GM12878 (cell line): Measurements from ENCODE around the gene EIF1AD. TPM values are rescaled to one million over a fixed set of nuclear protein-coding genes. Genes with fewer than 3 reads are reported as not detected.

ENCODE experiments used
- ATAC-seq: fragments of 200-7000 bp; cut with Tn5 transposase; 3 replicates; pipeline ENCODE4 v1.9.1; 2020; ENCODE audit warnings: mild to moderate bottlenecking, moderate library complexity
- BruUV-seq: library from RNA; stranded (reverse); fragments of 400-500 nt; replicated peaks from 2 replicates; lab custom pipeline; 2021; lab: Mats Ljungman, UMichigan
- CTCF ChIA-PET: fragments of 300-600 bp; sonication (Branson Sonifier 250); formaldehyde crosslinking; extraction: SDS; loops from one replicate; lab custom pipeline; 2021; ENCODE audit warnings: inconsistent platforms; lab: Yijun Ruan, JAX
- POLR2A ChIA-PET: fragments of 350-600 bp; formaldehyde crosslinking; extraction: SDS; loops from one replicate; lab custom pipeline; 2021; ENCODE audit warnings: inconsistent platforms; lab: Charles Lee
- RAD21 ChIA-PET: fragments of 300-600 bp; sonication (Branson Sonifier 250); formaldehyde crosslinking; loops from one replicate; lab custom pipeline; 2023; ENCODE audit warnings: antibody characterized with exemption; ENCODE audit not compliant: unreplicated experiment; lab: Charles Lee
- SMC1A ChIA-PET: fragments of 300-600 bp; sonication (Branson Sonifier 250); formaldehyde crosslinking; loops from one replicate; lab custom pipeline; 2023; ENCODE audit not compliant: unreplicated experiment, uncharacterized antibody; lab: Charles Lee
- DNase-seq: peaks from one replicate; pipeline ENCODE4 v3.0.0-alpha.2; 2011; ENCODE audit warnings: low read depth, low spot score
- FAIRE-seq: peaks from 3 replicates; lab custom pipeline; 2011; peaks lifted over from hg19 to GRCh38; lab: Jason Lieb, UNC
- H2AFZ ChIP-seq: 2 replicates; pipeline ENCODE4 v1.6.0; 2011; ENCODE audit warnings: low read depth, low read length, control low read depth; ENCODE audit not compliant: control insufficient read depth
- H3K27ac ChIP-seq: 2 replicates; pipeline ENCODE4 v1.5.1; 2011; ENCODE audit warnings: control low read depth; ENCODE audit not compliant: control insufficient read depth, insufficient read depth
- H3K27me3 ChIP-seq, 2 experiments: replicated peaks in 1 of 2; 2 replicates each; pipeline versions ENCODE4 v1.6.0 to v1.6.1; 2011; ENCODE audit warnings: low read length in 1 of 2; ENCODE audit not compliant: control insufficient read depth in 2 of 2, insufficient read depth in 2 of 2
- H3K36me3 ChIP-seq, 2 experiments: 2 replicates each; pipeline ENCODE4 v1.5.1; 2011; ENCODE audit warnings: low read length in 1 of 2; ENCODE audit not compliant: control insufficient read depth in 2 of 2, insufficient read depth in 2 of 2
- H3K4me1 ChIP-seq: 2 replicates; pipeline ENCODE4 v1.6.1; 2011; ENCODE audit warnings: mild to moderate bottlenecking, low read length, moderate library complexity, mixed read lengths; ENCODE audit not compliant: control insufficient read depth, insufficient read depth
- H3K4me2 ChIP-seq: 2 replicates; pipeline ENCODE4 v1.6.0; 2011; ENCODE audit warnings: control low read depth; ENCODE audit not compliant: control insufficient read depth, insufficient read depth
- H3K4me3 ChIP-seq: fragments of 200-600 bp; sonication (generic); 2 replicates; pipeline ENCODE4 v1.5.1; 2016
- H3K79me2 ChIP-seq: 2 replicates; pipeline ENCODE4 v1.6.0; 2011; ENCODE audit warnings: low read length; ENCODE audit not compliant: control insufficient read depth, insufficient read depth
- H3K9ac ChIP-seq: 2 replicates; pipeline ENCODE4 v1.8.0; 2011; ENCODE audit warnings: low read length, control low read depth, mixed read lengths; ENCODE audit not compliant: control insufficient read depth, insufficient read depth
- H3K9me3 ChIP-seq: replicated peaks from 3 replicates; pipeline ENCODE4 v1.5.1; 2011; ENCODE audit warnings: mild to moderate bottlenecking, low read length; ENCODE audit not compliant: control insufficient read depth, insufficient read depth
- H4K20me1 ChIP-seq: 2 replicates; pipeline ENCODE4 v1.6.0; 2011; ENCODE audit not compliant: control insufficient read depth, insufficient read depth
- BMI1 ChIP-seq: fragments of 450-650 bp; IDR thresholded peaks from 2 replicates; pipeline ENCODE4 v1.6.1; 2016; ENCODE audit warnings: mild to moderate bottlenecking, moderate library complexity, borderline replicate concordance
- FOXM1 ChIP-seq: IDR thresholded peaks from 2 replicates; pipeline ENCODE4 v1.6.1; 2012; ENCODE audit warnings: low read depth, mild to moderate bottlenecking, inconsistent platforms, low read length, moderate library complexity
- HDGF ChIP-seq: fragments of 450-650 bp; IDR thresholded peaks from 2 replicates; pipeline ENCODE4 v1.6.1; 2016; ENCODE audit warnings: antibody characterized with exemption
- IRF3 ChIP-seq: fragments of 450-650 bp; IDR thresholded peaks from 2 replicates; pipeline ENCODE4 v1.6.1; 2014; ENCODE audit warnings: mild to moderate bottlenecking
- NKRF ChIP-seq: fragments of 450-650 bp; conservative IDR thresholded peaks from 2 replicates; pipeline ENCODE4 v1.6.1; 2017; ENCODE audit warnings: mild to moderate bottlenecking, moderate library complexity
- NR2C2 ChIP-seq: IDR thresholded peaks from 2 replicates; pipeline ENCODE4 v1.6.1; 2011; ENCODE audit warnings: borderline replicate concordance, low read depth; ENCODE audit not compliant: control insufficient read depth, insufficient read length
- PML ChIP-seq: IDR thresholded peaks from 2 replicates; pipeline ENCODE4 v1.6.1; 2012; ENCODE audit warnings: low read length, inconsistent platforms
- TCF3 ChIP-seq: IDR thresholded peaks from 2 replicates; pipeline ENCODE4 v1.6.1; 2012; ENCODE audit warnings: low read depth, mild to moderate bottlenecking, low read length, borderline replicate concordance; ENCODE audit not compliant: insufficient read depth
- TCF7 ChIP-seq: IDR thresholded peaks from 2 replicates; pipeline ENCODE4 v1.6.1; 2014; ENCODE audit warnings: antibody characterized with exemption, borderline replicate concordance
- WRNIP1 ChIP-seq: IDR thresholded peaks from 2 replicates; pipeline ENCODE4 v1.6.1; 2011; ENCODE audit warnings: low read depth, low read length, improper control_type of control experiment, borderline replicate concordance
- WGBS: methylation state at CpG from one replicate; pipeline ENCODE4 v1.1.6; 2016; ENCODE audit warnings: low lambda C conversion rate; ENCODE audit not compliant: insufficient replicate concordance, insufficient coverage; ENCODE audit errors: missing lambda C conversion rate; 5-methylcytosine and 5-hydroxymethylcytosine counted together
- in situ Hi-C: fragments of 300-500 bp; cut with MboI; formaldehyde crosslinking; loops from 9 replicates; pipeline ENCODE4 v1.14.3; 2018; ENCODE audit warnings: mixed read lengths
- intact Hi-C: fragments of 100-400 bp; cut with micrococcal nuclease; formaldehyde crosslinking; loops from one replicate; pipeline ENCODE4 v1.14.2; 2022; ENCODE audit not compliant: unreplicated experiment
- polyA plus RNA-seq, 11 experiments: library from polyadenylated mRNA; depleted of rRNA in 4 of 11; unstranded in 6 of 11; stranded (reverse) in 5 of 11; fragments of >200 nt; fragmentation: Nextera tagmentation in 4 of 11; fragmentation: Illumina TruSeq in 1 of 11; extraction: Ambion mirVana in 4 of 11; extraction: Trizol in 1 of 11; gene quantifications; 1 replicate in 1 of 11; 2 replicates in 10 of 11; pipeline versions ENCODE4 v1.2.1 to v1.2.3, GENCODE V29; 2011 to 2016; ENCODE audit warnings: inconsistent platforms in 2 of 11, missing spikeins in 2 of 11, low read depth in 1 of 11
- total RNA-seq, 4 experiments: library from RNA; depleted of rRNA in 3 of 4; stranded (reverse); fragments of >200 nt in 3 of 4; fragmentation: Illumina TruSeq in 1 of 4; extraction: Trizol in 1 of 4; gene quantifications; 2 replicates each; pipeline versions ENCODE4 v1.2.1 to v1.2.3, GENCODE V29; 2013 to 2021

The EIF1AD gene
- total and polyA plus RNA-seq, 10 of the 15 experiments (the other 5 are each of a cell fraction or from before 2014, with no cell fraction given): 31.6 to 56.8 (median 39.5) TPM

GRCh38 chr11:65960824-65961266 lies 41.1 kb downstream of the EIF1AD start:
- CTCF ChIA-PET: interaction anchor here (0.8 to 4.4 kb wide), 3 partner anchors 28 to 76 kb away, joined by 3 to 30 read pairs (median 23); partner anchors contain the start of genes CCDC85B and FIBP
- Histone ChIP-seq H3K4me3 (peak overlapping the region; percentile 95), H3K27me3 (no peaks in the 10 kb centered on the region), H3K36me3 (peaks cover 11 to 18% of the 10 kb centered on the region in 2 experiments; a peak in 3 of 4 replicates), H4K20me1 (no peaks in the 10 kb centered on the region; the same call in 1 of the 2 replicates), H2AFZ (peak overlapping the region; percentile 91), H3K4me2 (peak overlapping the region; percentile 86), H3K4me1 (peaks cover 17% of the 10 kb centered on the region), H3K9me3 (no peaks in the 10 kb centered on the region), H3K27ac (peak overlapping the region; percentile 96), H3K9ac (peak overlapping the region; percentile 98), H3K79me2 (peaks cover 32% of the 10 kb centered on the region)
- peak; percentile 2; the same call in 2 of the 3 replicates for ATAC-seq
- SMC1A ChIA-PET: interaction anchor here (1.4 to 1.8 kb wide), 2 partner anchors 71 to 87 kb away, joined by 3 read pairs; partner anchors contain the start of gene CCDC85B
- no peak for FAIRE-seq
- POLR2A ChIA-PET: interaction anchor here (0.6 to 1.4 kb wide), 6 partner anchors 23 to 101 kb away, joined by 3 to 9 read pairs (median 3); partner anchors contain the start of genes FIBP and MUS81
- RAD21 ChIA-PET: interaction anchor here (0.6 to 1.8 kb wide), 4 partner anchors 70 to 249 kb away, joined by 3 to 8 read pairs (median 4); partner anchors contain the start of genes CCDC85B and FIBP
- 36% methylated on average over 14 of the region's 16 CpGs for WGBS
- in situ Hi-C loops (no loop called here), intact Hi-C loops (loop anchor here (1.0 to 2.0 kb wide), 3 partner anchors 41 to 73 kb away; partner anchors contain the start of genes BANF1, C11orf68, DRAP1 and EIF1AD)
- TF ChIP-seq WRNIP1 (no peak), HDGF (0 out of 2 replicates have a peak, but pooled peaks have one; percentile 73)
- no peak for DNase-seq
- no TSS peak for BruUV-seq

- Histone ChIP-seq H3K79me2 (peaks cover 27% of the 10 kb centered on the region), H3K9me3 (no peaks in the 10 kb centered on the region), H2AFZ (no peak overlapping the region), H4K20me1 (no peaks in the 10 kb centered on the region), H3K36me3 (peaks cover 0 to 3% of the 10 kb centered on the region in 2 experiments; a peak in 2 of 4 replicates), H3K27ac (no peak overlapping the region), H3K4me2 (no peak overlapping the region), H3K9ac (no peak overlapping the region), H3K27me3 (no peaks in the 10 kb centered on the region), H3K4me3 (no peak overlapping the region), H3K4me1 (peaks cover 17% of the 10 kb centered on the region)
- ChIA-PET RAD21 (interaction anchor here (1.0 to 1.9 kb wide), 3 partner anchors 44 to 74 kb away, joined by 3 to 7 read pairs (median 3); partner anchors contain the start of gene BANF1), CTCF (interaction anchor here (0.7 to 4.3 kb wide), 4 partner anchors 10 to 74 kb away, joined by 3 to 30 read pairs (median 6); partner anchors contain the start of genes CCDC85B and FIBP), POLR2A (interaction anchor here (0.6 to 1.5 kb wide), 4 partner anchors 23 to 68 kb away, joined by 3 to 5 read pairs (median 3); partner anchors contain the start of genes BANF1 and CCDC85B), SMC1A (interaction anchor here (0.7 to 1.7 kb wide), 5 partner anchors 47 to 74 kb away, joined by 3 to 4 read pairs (median 3); partner anchors contain the start of gene CCDC85B)
- 92% methylated on average over 17 of the region's 17 CpGs for WGBS
- FAIRE-seq (no peak), ATAC-seq (no peak), DNase-seq (no peak)
- in situ Hi-C loops (no loop called here), intact Hi-C loops (no loop called here)
- no TSS peak for BruUV-seq
- TF ChIP-seq FOXM1: no peak
- no peak for TF ChIP-seq NKRF
- no peak for TF ChIP-seq BMI1
- no peak for TF ChIP-seq TCF3
- no peak for TF ChIP-seq IRF3
- no peak for TF ChIP-seq PML
- TF ChIP-seq NR2C2: no peak
- TF ChIP-seq TCF7: no peak
These were observed 43.1 kb downstream of the EIF1AD start for GRCh38 chr11:65958774-65959420.
